H1 (cell line): ENCODE results near the gene ME1. TPM values are rescaled to one million over a fixed set of nuclear protein-coding genes. Genes with fewer than 3 reads are reported as not detected.

Source experiments
- CTCF ChIA-PET: fragments of 300-600 bp; sonication (Branson Sonifier 250); formaldehyde crosslinking; loops from one replicate; lab custom pipeline; 2021; ENCODE audit not compliant: partially characterized antibody; lab: Charles Lee
- POLR2A ChIA-PET: fragments of 300-600 bp; sonication (Branson Sonifier 250); formaldehyde crosslinking; loops from one replicate; lab custom pipeline; 2021; ENCODE audit warnings: inconsistent platforms; ENCODE audit not compliant: partially characterized antibody; lab: Charles Lee
- DNase-seq, 2 experiments: peaks; one replicate each; pipeline versions ENCODE4 v3.0.0 to v3.0.0-alpha.2; 2010 to 2022; ENCODE audit warnings: low spot score in 2 of 2, low read depth in 1 of 2, mixed read lengths in 1 of 2
- FAIRE-seq: peaks from 2 replicates; lab custom pipeline; 2011; peaks lifted over from hg19 to GRCh38; lab: Jason Lieb, UNC
- H2AFZ ChIP-seq: 2 replicates; pipeline ENCODE4 v1.8.1; 2012; ENCODE audit warnings: low read length, inconsistent platforms
- H2AK5ac ChIP-seq: 2 replicates; pipeline ENCODE4 v1.6.1; 2013; ENCODE audit warnings: low read depth, low read length
- H2BK120ac ChIP-seq: replicated peaks from 2 replicates; pipeline ENCODE3; 2013; ENCODE audit warnings: low read depth, low read length, inconsistent platforms
- H2BK12ac ChIP-seq: 2 replicates; pipeline ENCODE4 v1.6.1; 2013; ENCODE audit warnings: low read depth, low read length
- H2BK15ac ChIP-seq: 2 replicates; pipeline ENCODE4 v1.6.1; 2013; ENCODE audit warnings: low read length
- H2BK20ac ChIP-seq: 2 replicates; pipeline ENCODE4 v1.6.1; 2013; ENCODE audit warnings: low read length
- H2BK5ac ChIP-seq: 2 replicates; pipeline ENCODE4 v1.6.1; 2013; ENCODE audit warnings: low read depth, low read length
- H3K14ac ChIP-seq: 2 replicates; pipeline ENCODE4 v1.6.1; 2013; ENCODE audit warnings: inconsistent platforms; ENCODE audit not compliant: insufficient read length
- H3K18ac ChIP-seq: 2 replicates; pipeline ENCODE4 v1.6.1; 2013; ENCODE audit warnings: low read length; ENCODE audit errors: extremely low read depth
- H3K23ac ChIP-seq: 2 replicates; pipeline ENCODE4 v1.6.1; 2013; ENCODE audit warnings: inconsistent platforms; ENCODE audit not compliant: insufficient read length
- H3K23me2 ChIP-seq: 2 replicates; pipeline ENCODE4 v1.6.1; 2013; ENCODE audit warnings: low read depth, low read length
- H3K27ac ChIP-seq: 2 replicates; pipeline ENCODE4 v1.6.1; 2011; ENCODE audit warnings: low read depth, low read length, inconsistent platforms
- H3K27me3 ChIP-seq, 4 experiments: replicated peaks in 1 of 4; 1 replicate in 1 of 4; 2 replicates in 3 of 4; pipeline versions ENCODE4 v1.6.1 to v1.8.1; 2011 to 2013; ENCODE audit warnings: low read length in 3 of 4, mild to moderate bottlenecking in 3 of 4, inconsistent platforms in 2 of 4, mixed read lengths in 2 of 4, moderate library complexity in 1 of 4; ENCODE audit not compliant: control insufficient read depth in 3 of 4, insufficient read depth in 3 of 4; ENCODE audit errors: extremely low read depth in 1 of 4
- H3K36me3 ChIP-seq, 4 experiments: 2 replicates each; pipeline versions ENCODE4 v1.6.1 to v1.8.1; 2011 to 2013; ENCODE audit warnings: mild to moderate bottlenecking in 4 of 4, low read length in 3 of 4, moderate library complexity in 2 of 4, control low read depth in 1 of 4, inconsistent platforms in 1 of 4; ENCODE audit not compliant: insufficient read depth in 4 of 4, control insufficient read depth in 2 of 4
- H3K4ac ChIP-seq: replicated peaks from 2 replicates; pipeline ENCODE3; 2013; ENCODE audit warnings: low read length, low read depth, mixed read lengths, inconsistent platforms; ENCODE audit not compliant: insufficient read length
- H3K4me1 ChIP-seq, 4 experiments: replicated peaks in 1 of 4; 1 replicate in 1 of 4; 2 replicates in 3 of 4; pipeline versions ENCODE4 v1.6.1 to v1.8.1; 2011 to 2013; ENCODE audit warnings: low read length in 3 of 4, inconsistent platforms in 2 of 4, mixed read lengths in 1 of 4; ENCODE audit not compliant: insufficient read depth in 4 of 4, control insufficient read depth in 3 of 4
- H3K4me2 ChIP-seq, 2 experiments: 2 replicates each; pipeline versions ENCODE4 v1.6.1 to v1.8.1; 2011 to 2013; ENCODE audit warnings: low read depth in 2 of 2, low read length in 2 of 2, control low read depth in 1 of 2, inconsistent platforms in 1 of 2, mild to moderate bottlenecking in 1 of 2; ENCODE audit not compliant: insufficient read depth in 1 of 2
- H3K4me3 ChIP-seq, 4 experiments: fragments of 200-600, 300-600 bp in 1 of 4; sonication (generic), shearing (Covaris generic), sonication (Bioruptor Twin) in 1 of 4; 2 replicates each; pipeline versions ENCODE4 v1.5.1 to v1.8.1; 2011 to 2016; ENCODE audit warnings: low read length in 4 of 4, low read depth in 3 of 4, control low read depth in 2 of 4, inconsistent platforms in 2 of 4, mild to moderate bottlenecking in 2 of 4, mixed read lengths in 1 of 4, moderate library complexity in 1 of 4; ENCODE audit not compliant: insufficient read depth in 2 of 4; ENCODE audit errors: extremely low read depth in 1 of 4
- H3K56ac ChIP-seq: replicated peaks from 2 replicates; pipeline ENCODE3; 2013; ENCODE audit warnings: low read depth, mild to moderate bottlenecking, mixed read lengths, low read length, inconsistent platforms; ENCODE audit not compliant: insufficient read length
- H3K79me1 ChIP-seq: 2 replicates; pipeline ENCODE4 v1.6.1; 2013; ENCODE audit warnings: low read depth, low read length, control low read depth
- H3K79me2 ChIP-seq, 2 experiments: 2 replicates each; pipeline versions ENCODE4 v1.6.1 to v1.8.1; 2012 to 2013; ENCODE audit warnings: low read length in 2 of 2, mild to moderate bottlenecking in 2 of 2, inconsistent platforms in 1 of 2; ENCODE audit not compliant: insufficient read depth in 2 of 2, control insufficient read depth in 1 of 2
- H3K9ac ChIP-seq, 4 experiments: replicated peaks in 1 of 4; 1 replicate in 1 of 4; 2 replicates in 3 of 4; pipeline versions ENCODE4 v1.6.1 to v1.8.1; 2011 to 2013; ENCODE audit warnings: low read depth in 3 of 4, low read length in 3 of 4, control low read depth in 2 of 4, mild to moderate bottlenecking in 2 of 4, moderate library complexity in 2 of 4, inconsistent platforms in 1 of 4; ENCODE audit errors: extremely low read depth in 1 of 4
- H3K9me3 ChIP-seq, 2 experiments: 2 replicates each; pipeline versions ENCODE4 v1.6.1 to v1.8.1; 2012 to 2013; ENCODE audit warnings: mild to moderate bottlenecking in 2 of 2, moderate library complexity in 2 of 2, control low read depth in 1 of 2, inconsistent platforms in 1 of 2, low read depth in 1 of 2, low read length in 1 of 2, mixed read lengths in 1 of 2; ENCODE audit not compliant: insufficient read depth in 2 of 2
- H4K20me1 ChIP-seq, 2 experiments: replicated peaks in 1 of 2; 2 replicates each; pipeline versions ENCODE3 to v1.8.1; 2011 to 2013; ENCODE audit warnings: inconsistent platforms in 2 of 2, low read length in 2 of 2, mild to moderate bottlenecking in 1 of 2; ENCODE audit not compliant: insufficient read depth in 2 of 2, control insufficient read depth in 1 of 2
- H4K5ac ChIP-seq: 2 replicates; pipeline ENCODE4 v1.6.1; 2013; ENCODE audit warnings: low read length, low read depth, mixed read lengths, inconsistent platforms; ENCODE audit not compliant: insufficient read length
- H4K8ac ChIP-seq: 2 replicates; pipeline ENCODE4 v1.8.0; 2013; ENCODE audit warnings: mild to moderate bottlenecking, moderate library complexity, low read length, inconsistent platforms; ENCODE audit not compliant: insufficient read depth; ENCODE audit errors: extremely low read depth
- H4K91ac ChIP-seq: replicated peaks from 2 replicates; pipeline ENCODE3; 2013; ENCODE audit warnings: low read length, mixed read lengths, inconsistent platforms; ENCODE audit not compliant: insufficient read length
- BRCA1 ChIP-seq: IDR thresholded peaks from 2 replicates; pipeline ENCODE4 v1.6.1; 2012; ENCODE audit warnings: low read depth, low read length, improper control_type of control experiment
- KDM1A ChIP-seq: fragments of 200-600, 300-600 bp; sonication (generic); IDR thresholded peaks from 2 replicates; pipeline ENCODE4 v1.7.1; 2016; ENCODE audit warnings: mild to moderate bottlenecking, low read length, borderline replicate concordance
- POU5F1 ChIP-seq: IDR thresholded peaks from 2 replicates; pipeline ENCODE4 v1.6.1; 2011; ENCODE audit warnings: low read depth, mild to moderate bottlenecking, low read length, moderate library complexity
- RFX5 ChIP-seq: IDR thresholded peaks from 2 replicates; pipeline ENCODE4 v1.6.1; 2011; ENCODE audit warnings: low read depth, low read length, improper control_type of control experiment, borderline replicate concordance
- SAP30 ChIP-seq: fragments of 300-600 bp; sonication (generic); IDR thresholded peaks from 2 replicates; pipeline ENCODE4 v1.7.1; 2012; ENCODE audit warnings: low read length, moderate library complexity, mild to moderate bottlenecking, inconsistent platforms; ENCODE audit not compliant: insufficient read depth, insufficient replicate concordance
- SIN3A ChIP-seq, 2 experiments: IDR thresholded peaks in 1 of 2; conservative IDR thresholded peaks in 1 of 2; 2 replicates each; pipeline ENCODE4 v1.6.1; 2011 to 2012; ENCODE audit warnings: low read length in 2 of 2, improper control_type of control experiment in 1 of 2, low read depth in 1 of 2, mild to moderate bottlenecking in 1 of 2
- SP2 ChIP-seq: IDR thresholded peaks from 2 replicates; pipeline ENCODE4 v1.6.1; 2012; ENCODE audit warnings: mild to moderate bottlenecking, low read length, inconsistent platforms
- TAF1 ChIP-seq: IDR thresholded peaks from 2 replicates; pipeline ENCODE4 v1.6.1; 2011; ENCODE audit warnings: mild to moderate bottlenecking, low read depth, low read length
- TCF12 ChIP-seq: IDR thresholded peaks from 2 replicates; pipeline ENCODE4 v1.6.1; 2011; ENCODE audit warnings: low read depth, mild to moderate bottlenecking, low read length
- YY1 ChIP-seq: IDR thresholded peaks from 2 replicates; pipeline ENCODE4 v1.6.1; 2011; ENCODE audit warnings: low read depth, mild to moderate bottlenecking, low read length
- WGBS, 2 experiments: shearing (Covaris generic) in 1 of 2; methylation state at CpG; one replicate each; pipeline versions ENCODE4 v1.1.6 to v1.1.7; 2013 to 2015; ENCODE audit warnings: low lambda C conversion rate in 2 of 2, mixed read lengths in 2 of 2, inconsistent platforms in 1 of 2, low coverage in 1 of 2, missing lambda C conversion rate in 1 of 2; ENCODE audit not compliant: insufficient replicate concordance in 2 of 2, insufficient coverage in 1 of 2, insufficient read length in 1 of 2; ENCODE audit errors: extremely low coverage in 1 of 2, missing lambda C conversion rate in 1 of 2; 5-methylcytosine and 5-hydroxymethylcytosine counted together
- polyA plus RNA-seq, 7 experiments: library from polyadenylated mRNA; depleted of rRNA in 3 of 7; stranded (reverse) in 5 of 7; unstranded in 2 of 7; fragments of >200 nt in 5 of 7; fragments of 200-250 nt in 2 of 7; gene quantifications; 1 replicate in 5 of 7; 2 replicates in 1 of 7; 4 replicates in 1 of 7; pipeline versions ENCODE4 v1.2.1 to v1.2.3, GENCODE V29; 2011 to 2013; ENCODE audit warnings: missing spikeins in 2 of 7, mixed read lengths in 2 of 7
- total RNA-seq: library from RNA; stranded (reverse); fragmentation: NEBNext Ultra II Directional; extraction: Animal tissue kit (Norgen Biotek cat#: 25700); gene quantifications from 2 replicates; pipeline ENCODE4 v1.2.1, GENCODE V29; 2021
- TF ChIP-seq, protein P1 (sequence below): IDR thresholded peaks from 2 replicates; pipeline ENCODE4 v1.6.1; 2012; ENCODE audit warnings: inconsistent platforms
- TF ChIP-seq, protein P2 (sequence below): IDR thresholded peaks from 2 replicates; pipeline ENCODE4 v1.6.1; 2011; ENCODE audit warnings: low read depth, mild to moderate bottlenecking, low read length; ENCODE audit not compliant: insufficient read depth

The ME1 gene
- total and polyA plus RNA-seq, 2 of the 8 experiments (the other 6 are each of a cell fraction or from before 2014, with no cell fraction given), result 1.3 to 3.9 TPM

DNA sequence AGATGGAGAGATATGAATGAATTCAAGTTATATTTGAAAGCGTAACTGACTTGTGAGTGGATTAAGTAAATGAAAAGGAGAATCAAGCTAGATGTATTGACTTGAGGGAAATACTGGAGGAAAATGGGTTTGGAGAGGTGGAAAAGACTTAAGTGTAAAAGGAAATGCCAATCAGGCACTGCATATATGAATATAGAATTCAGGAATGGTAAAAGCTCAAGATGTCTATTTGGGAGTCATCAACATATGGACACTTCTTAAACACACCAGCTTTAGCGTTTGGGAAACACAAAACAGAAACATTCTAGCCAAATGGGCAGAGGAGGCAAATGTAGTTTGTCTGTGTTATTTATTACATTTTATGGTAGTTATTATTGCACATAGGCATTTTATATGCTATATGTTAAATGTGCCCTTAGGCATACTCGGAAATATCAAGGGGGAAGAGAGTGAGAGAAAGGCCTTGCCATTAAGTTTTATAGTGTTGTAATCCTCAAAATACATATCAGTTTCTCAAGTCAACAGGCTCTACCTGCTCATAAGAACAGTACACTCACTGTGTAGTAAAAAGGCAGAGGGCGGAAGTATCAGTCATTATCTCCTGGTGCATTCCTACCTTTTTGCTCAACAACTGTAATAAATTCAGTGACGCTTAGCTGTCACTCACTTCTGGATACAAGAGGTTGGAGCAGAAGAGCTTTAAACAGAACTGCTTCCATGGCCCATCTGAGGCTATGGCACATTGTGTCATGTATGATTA, 33.7 kb upstream of the ME1 start:
- Histone ChIP-seq H3K79me2 (no peaks in the 10 kb centered on the region), H4K91ac (no peak overlapping the region), H3K36me3 (no peaks in the 10 kb centered on the region), H2AK5ac (no peak overlapping the region), H3K4me3 (no peak overlapping the region), H3K79me1 (no peaks in the 10 kb centered on the region; the same call in 1 of the 2 replicates), H2BK20ac (no peak overlapping the region), H3K4me1 (no peaks in the 10 kb centered on the region; a peak in 1 of 7 replicates), H3K9ac (no peak overlapping the region), H2BK15ac (no peak overlapping the region), H3K14ac (no peak overlapping the region), H3K9me3 (0 out of 4 replicates have a peak, but pooled peaks cover 0 to 3% of the 10 kb centered on the region in 2 experiments), H3K23ac (no peak overlapping the region), H3K27ac (no peak overlapping the region), H2BK12ac (no peak overlapping the region), H3K27me3 (peaks cover 0 to 8% (median 3%) of the 10 kb centered on the region in 4 experiments; a peak in 5 of 7 replicates), H3K4me2 (no peak overlapping the region), H4K8ac (no peak overlapping the region), H2AFZ (no peak overlapping the region), H4K5ac (no peak overlapping the region), H3K56ac (no peak overlapping the region), H4K20me1 (no peaks in the 10 kb centered on the region), H2BK120ac (no peak overlapping the region), H3K4ac (no peak overlapping the region), H3K18ac (no peak overlapping the region), H3K23me2 (no peaks in the 10 kb centered on the region), H2BK5ac (no peak overlapping the region)
- ChIA-PET CTCF (interaction anchor here (1.4 to 1.7 kb wide), 2 partner anchors 47 to 55 kb away, joined by 4 read pairs; partner anchors contain the start of gene PRSS35), POLR2A (no interaction called here)
- DNase-seq (no peak), FAIRE-seq (no peak)
- WGBS, 2 experiments, result 87% methylated on average over 5 of the region's 5 CpGs; no CpG with 5 or more reads in 1 of the 2 experiments
- TF ChIP-seq BRCA1 (no peak), RFX5 (no peak), SAP30 (no peak), POU5F1 (no peak), KDM1A (no peak), TCF12 (no peak), YY1 (no peak), SP2 (no peak), SIN3A (conservative IDR thresholded peaks at IDR 0.05 in 1 of 2, IDR thresholded peaks at IDR 0.05 in 1 of 2; ENCODE audit: low read depth in 1 of 2, low read length in 2 of 2) (no peak), TAF1 (no peak)
- TF ChIP-seq, protein P1, sequence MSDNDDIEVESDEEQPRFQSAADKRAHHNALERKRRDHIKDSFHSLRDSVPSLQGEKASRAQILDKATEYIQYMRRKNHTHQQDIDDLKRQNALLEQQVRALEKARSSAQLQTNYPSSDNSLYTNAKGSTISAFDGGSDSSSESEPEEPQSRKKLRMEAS, result no peak
- TF ChIP-seq, protein P2, sequence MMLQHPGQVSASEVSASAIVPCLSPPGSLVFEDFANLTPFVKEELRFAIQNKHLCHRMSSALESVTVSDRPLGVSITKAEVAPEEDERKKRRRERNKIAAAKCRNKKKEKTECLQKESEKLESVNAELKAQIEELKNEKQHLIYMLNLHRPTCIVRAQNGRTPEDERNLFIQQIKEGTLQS, result no peak
